Measurements from ENCODE around the gene SFMBT2. TPM values are rescaled to one million over a fixed set of nuclear protein-coding genes. Genes with fewer than 3 reads are reported as not detected.

Gene SFMBT2
- total and polyA plus RNA-seq, 10 donors, result 4.4 to 47.7 (median 34.8) TPM

- Histone ChIP-seq H3K27me3 (replicated peaks in 1 of 7) (peaks cover 0 to 16% (median 0%) of the 10 kb centered on the region in 7 donors), H3K4me1 (peaks cover 6 to 34% (median 23%) of the 10 kb centered on the region in 6 donors), H3K9me3 (peaks cover 0 to 20% (median 18%) of the 10 kb centered on the region in 8 donors), H3K4me3 (peak overlapping the region in 1 of 8 donors; percentile 32), H3K27ac (peak overlapping the region in 6 of 8 donors; percentile 14 to 74 (median 58)), H3K36me3 (no peaks in the 10 kb centered on the region)
- intact Hi-C loops (cut with DNase I; ENCODE audit: low total_unique reads), result no loop called here
- WGBS, 5 donors, result 51 to 61% (median 61%) methylated on average over 19 of the region's 19 CpGs
- TF ChIP-seq POLR2AphosphoS5 (IDR thresholded peaks at IDR 0.05) (no peak), POLR2A (IDR thresholded peaks at IDR 0.05) (no peak)
- TF ChIP-seq, protein P1, sequence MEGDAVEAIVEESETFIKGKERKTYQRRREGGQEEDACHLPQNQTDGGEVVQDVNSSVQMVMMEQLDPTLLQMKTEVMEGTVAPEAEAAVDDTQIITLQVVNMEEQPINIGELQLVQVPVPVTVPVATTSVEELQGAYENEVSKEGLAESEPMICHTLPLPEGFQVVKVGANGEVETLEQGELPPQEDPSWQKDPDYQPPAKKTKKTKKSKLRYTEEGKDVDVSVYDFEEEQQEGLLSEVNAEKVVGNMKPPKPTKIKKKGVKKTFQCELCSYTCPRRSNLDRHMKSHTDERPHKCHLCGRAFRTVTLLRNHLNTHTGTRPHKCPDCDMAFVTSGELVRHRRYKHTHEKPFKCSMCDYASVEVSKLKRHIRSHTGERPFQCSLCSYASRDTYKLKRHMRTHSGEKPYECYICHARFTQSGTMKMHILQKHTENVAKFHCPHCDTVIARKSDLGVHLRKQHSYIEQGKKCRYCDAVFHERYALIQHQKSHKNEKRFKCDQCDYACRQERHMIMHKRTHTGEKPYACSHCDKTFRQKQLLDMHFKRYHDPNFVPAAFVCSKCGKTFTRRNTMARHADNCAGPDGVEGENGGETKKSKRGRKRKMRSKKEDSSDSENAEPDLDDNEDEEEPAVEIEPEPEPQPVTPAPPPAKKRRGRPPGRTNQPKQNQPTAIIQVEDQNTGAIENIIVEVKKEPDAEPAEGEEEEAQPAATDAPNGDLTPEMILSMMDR (IDR thresholded peaks at IDR 0.05 in 8 of 11, conservative IDR thresholded peaks at IDR 0.05 in 3 of 11), result no peak
- DNase-seq, result peak; percentile 75
Observed at GRCh38 chr10:7444551-7445121, 33.8 kb upstream of the SFMBT2 start.

GRCh38 chr10:7443036-7443435, 32.2 kb upstream of the SFMBT2 start:
- no peak for DNase-seq
- intact Hi-C loops (cut with DNase I; ENCODE audit: low total_unique reads), result no loop called here
- Histone ChIP-seq H3K4me1 (peaks cover 6 to 39% (median 23%) of the 10 kb centered on the region in 6 donors), H3K4me3 (no peak overlapping the region), H3K36me3 (no peaks in the 10 kb centered on the region), H3K27ac (no peak overlapping the region), H3K27me3 (replicated peaks in 1 of 7) (peaks cover 0 to 21% (median 0%) of the 10 kb centered on the region in 7 donors), H3K9me3 (peaks cover 0 to 4% (median 2%) of the 10 kb centered on the region in 8 donors)
- TF ChIP-seq POLR2A (IDR thresholded peaks at IDR 0.05) (no peak), POLR2AphosphoS5 (IDR thresholded peaks at IDR 0.05) (no peak)
- TF ChIP-seq, protein P1 (IDR thresholded peaks at IDR 0.05 in 8 of 11, conservative IDR thresholded peaks at IDR 0.05 in 3 of 11), result no peak

GRCh38 chr10:7441403-7442147, 30.7 kb upstream of the SFMBT2 start:
- 86 to 90% (median 87%) methylated on average over 12 of the region's 12 CpGs for WGBS, 5 donors
- no peaks in the 10 kb centered on the region for H3K9me3 ChIP-seq
- intact Hi-C loops (cut with DNase I; ENCODE audit: low total_unique reads), result no loop called here

More at GRCh38 chr10:7441403-7442147, 30.7 kb upstream of the SFMBT2 start:
- no peak for TF ChIP-seq POLR2AphosphoS5 (IDR thresholded peaks at IDR 0.05)
- no peak for TF ChIP-seq POLR2A (IDR thresholded peaks at IDR 0.05)
- TF ChIP-seq, protein P1 (IDR thresholded peaks at IDR 0.05 in 8 of 11, conservative IDR thresholded peaks at IDR 0.05 in 3 of 11), result no peak
- Histone ChIP-seq H3K4me3 (no peak overlapping the region), H3K27ac (no peak overlapping the region), H3K4me1 (peaks cover 6 to 42% (median 23%) of the 10 kb centered on the region in 6 donors), H3K36me3 (no peaks in the 10 kb centered on the region), H3K27me3 (replicated peaks in 1 of 7) (peaks cover 0 to 21% (median 0%) of the 10 kb centered on the region in 7 donors)
- no peak for DNase-seq

All from spleen (tissue), 11 donors.